Subcutaneous adipose tissue (tissue), 4 donors: Measurements from ENCODE around the gene RTF1. TPM values are rescaled to one million over a fixed set of nuclear protein-coding genes. Genes with fewer than 3 reads are reported as not detected.

Source experiments
- CTCF ChIP-seq: fragments of 450-650 bp; IDR thresholded peaks from one replicate; pipeline ENCODE4 v1.5.1; 2016; ENCODE audit warnings: low read depth, mild to moderate bottlenecking, control low read depth, antibody characterized with exemption, moderate library complexity
- total RNA-seq, 4 donors: library from RNA; depleted of rRNA; stranded (reverse); fragments of >200 nt; gene quantifications; one replicate each; pipeline ENCODE4 v1.1.0, GENCODE V29; 2016

The RTF1 gene
- total RNA-seq, 4 donors from 2014 or later = 21.7 to 58.7 (median 32.5) TPM

DNA sequence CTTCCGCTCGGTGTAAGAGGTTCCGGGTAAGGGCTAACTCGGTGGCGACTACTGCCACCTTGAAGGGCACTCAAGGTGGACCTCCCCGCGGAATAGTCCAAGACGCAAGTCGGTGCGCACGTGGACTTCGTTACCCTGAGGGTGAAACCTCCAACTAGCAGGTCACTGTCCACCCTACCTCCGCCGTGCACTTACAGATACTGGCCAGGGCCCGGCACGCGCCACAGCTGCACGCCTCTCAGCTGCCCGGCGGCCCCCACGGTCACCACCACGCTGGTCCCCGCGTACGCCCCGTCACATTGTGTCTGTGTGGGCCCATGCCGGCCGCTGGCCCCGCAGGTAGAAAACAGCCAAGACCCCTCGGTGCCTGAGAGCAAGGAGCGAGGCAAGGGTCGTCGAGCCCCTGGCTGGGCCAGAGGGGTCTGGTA is 95.6 kb downstream of the RTF1 start:
- no peak for TF ChIP-seq CTCF

DNA sequence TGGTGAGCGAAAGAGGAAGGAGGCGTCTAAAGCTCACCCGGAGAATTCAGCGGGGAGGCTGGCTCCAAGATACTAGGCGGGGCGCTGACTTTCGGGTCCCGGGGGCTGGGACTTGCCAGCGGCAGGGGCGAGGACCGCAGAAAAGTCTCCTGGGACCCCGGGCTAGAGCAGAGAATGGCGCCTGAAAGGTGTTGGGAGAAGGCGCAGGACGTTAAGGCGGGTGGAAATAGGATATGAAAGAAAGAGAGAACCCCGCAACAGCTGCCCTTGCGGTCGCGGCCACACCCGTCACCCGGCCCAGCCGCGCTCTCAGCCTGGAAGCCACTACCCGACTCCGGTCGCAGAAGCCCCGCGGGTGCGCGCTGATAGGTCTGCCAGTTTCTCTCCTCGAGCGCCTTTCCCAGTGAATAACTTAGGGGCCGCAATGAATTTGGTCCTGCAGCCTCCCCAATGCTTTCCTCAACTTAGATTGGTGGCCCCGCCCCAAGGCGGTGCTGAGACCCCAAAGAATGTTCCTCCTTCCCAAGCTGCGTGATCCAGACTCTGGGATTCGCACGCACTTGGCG is 96.1 kb downstream of the RTF1 start:
- TF ChIP-seq CTCF = no peak

DNA sequence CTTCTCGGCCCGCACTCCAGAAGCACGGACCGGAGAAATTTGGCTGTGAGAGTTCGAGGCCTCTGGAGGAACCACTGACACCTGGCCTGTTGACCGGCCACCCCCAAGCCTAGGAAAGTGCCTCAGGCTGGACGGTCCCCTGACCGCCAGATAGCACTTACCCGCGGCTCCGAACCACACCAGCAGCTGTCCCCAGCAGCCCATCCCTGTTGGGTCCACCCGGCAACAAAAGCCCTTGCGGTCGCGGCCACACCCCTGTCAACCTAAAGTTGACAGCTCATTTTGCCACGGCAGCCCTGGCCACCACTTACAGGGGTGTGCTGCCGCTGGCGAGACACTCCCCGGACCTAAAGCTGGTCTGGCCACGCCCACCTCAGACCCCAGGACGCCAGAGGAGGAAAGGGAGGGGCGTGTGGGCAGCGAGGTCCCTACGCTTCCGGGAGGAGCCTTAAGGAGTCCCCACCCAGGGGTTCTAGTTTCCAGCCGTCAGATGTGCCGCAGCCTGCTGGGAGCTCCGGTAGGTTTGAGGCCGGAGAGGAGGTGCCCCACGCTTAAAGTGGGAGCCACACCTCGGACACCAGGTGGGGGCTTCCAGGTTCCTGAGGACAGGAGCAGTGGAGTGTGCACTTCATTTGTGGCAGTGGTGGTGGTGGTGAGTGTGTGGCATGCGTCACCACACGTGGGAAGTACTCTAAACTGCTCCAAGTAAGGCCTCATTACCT is 96.8 kb downstream of the RTF1 start, which contains the start of gene LTK:
LTK (minus strand) TSS at position 322 of the 722 bp plus-strand sequence; CDS start at position 204, 118 bp downstream.
- TF ChIP-seq CTCF = no peak

GRCh38 chr15:41517895-41518449 is 101.1 kb downstream of the RTF1 start:
- TF ChIP-seq CTCF = no peak

- no peak for TF ChIP-seq CTCF
Measured at GRCh38 chr15:41520636-41521035, 103.7 kb downstream of the RTF1 start.

DNA sequence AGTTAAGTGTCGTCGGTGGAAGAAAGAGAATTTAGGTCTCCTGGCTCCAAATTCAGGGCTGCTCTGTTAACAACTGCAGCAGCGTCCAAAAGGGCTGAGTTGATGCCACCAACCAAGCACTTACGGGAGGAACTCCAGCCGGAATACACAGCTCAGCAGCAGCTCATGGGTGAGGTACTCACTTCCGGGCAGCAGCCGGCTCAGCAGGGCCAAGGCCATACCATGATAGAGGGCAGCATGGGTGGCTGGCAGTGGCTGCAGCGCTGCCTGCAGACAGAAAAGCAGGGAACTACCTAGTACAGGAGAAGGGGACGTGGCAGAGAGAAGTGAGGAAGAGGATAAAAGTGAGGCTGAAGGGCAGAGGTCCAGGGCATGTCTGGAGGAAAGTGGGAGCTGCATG is 104.7 kb downstream of the RTF1 start:
- no peak for TF ChIP-seq CTCF

GRCh38 chr15:41523097-41523496 is 106.2 kb downstream of the RTF1 start:
- TF ChIP-seq CTCF = no peak
